GM23338 (cell line): ENCODE results near the gene SDC3. TPM values are rescaled to one million over a fixed set of nuclear protein-coding genes. Genes with fewer than 3 reads are reported as not detected.

ENCODE experiments used
- ATAC-seq: fragments of 200-7000 bp; cut with Tn5 transposase; 3 replicates; pipeline ENCODE4 v1.9.1; 2020
- DNase-seq: peaks from one replicate; pipeline ENCODE4 v3.0.0-alpha.2; 2015; ENCODE audit warnings: low spot score
- H2AFZ ChIP-seq: fragments of 200-600 bp; sonication (generic); 2 replicates; pipeline ENCODE4 v1.8.0; 2016; ENCODE audit warnings: antibody characterized with exemption, mild to moderate bottlenecking, moderate library complexity
- H3F3A ChIP-seq: fragments of 200-600 bp; sonication (generic); replicated peaks from 2 replicates; pipeline ENCODE4 v1.8.0; 2017; ENCODE audit warnings: antibody characterized with exemption, mixed run types, low read depth
- H3K27ac ChIP-seq: fragments of 200-600 bp; sonication (generic); 2 replicates; pipeline ENCODE4 v1.6.1; 2016; ENCODE audit warnings: low read depth
- H3K27me3 ChIP-seq: fragments of 200-600 bp; sonication (generic); 2 replicates; pipeline ENCODE4 v1.8.0; 2016; ENCODE audit warnings: mild to moderate bottlenecking, mixed run types, moderate library complexity; ENCODE audit not compliant: insufficient read depth
- H3K36me3 ChIP-seq: fragments of 200-600 bp; sonication (generic); 2 replicates; pipeline ENCODE4 v1.8.0; 2016; ENCODE audit warnings: mild to moderate bottlenecking; ENCODE audit not compliant: insufficient read depth
- H3K4me1 ChIP-seq: fragments of 200-600 bp; sonication (generic); 2 replicates; pipeline ENCODE4 v1.8.0; 2016; ENCODE audit warnings: mild to moderate bottlenecking, moderate library complexity; ENCODE audit not compliant: insufficient read depth
- H3K4me2 ChIP-seq: fragments of 200-600 bp; sonication (generic); 2 replicates; pipeline ENCODE4 v1.7.1; 2017; ENCODE audit warnings: mixed run types
- H3K4me3 ChIP-seq: fragments of 200-600 bp; sonication (generic); 2 replicates; pipeline ENCODE4 v1.6.1; 2016; ENCODE audit warnings: mixed run types
- H3K79me2 ChIP-seq: fragments of 200-600 bp; sonication (generic); replicated peaks from 2 replicates; pipeline ENCODE4 v1.8.0; 2017; ENCODE audit warnings: mild to moderate bottlenecking; ENCODE audit not compliant: insufficient read depth
- H3K9me2 ChIP-seq: fragments of 200-600 bp; sonication (generic); 2 replicates; pipeline ENCODE4 v1.8.0; 2017; ENCODE audit not compliant: insufficient read depth
- H4K20me1 ChIP-seq: fragments of 200-600 bp; sonication (generic); replicated peaks from 2 replicates; pipeline ENCODE4 v1.8.0; 2017; ENCODE audit warnings: mild to moderate bottlenecking; ENCODE audit not compliant: insufficient read depth
- H3K27ac Mint-ChIP-seq: 2 replicates; pipeline ENCODE4 v1.8.0; 2020; ENCODE audit warnings: inconsistent platforms, mild to moderate bottlenecking, moderate library complexity, mixed read lengths
- H3K27me3 Mint-ChIP-seq: 3 replicates; pipeline ENCODE4 v1.8.0; 2022; ENCODE audit warnings: low read depth, mild to moderate bottlenecking, moderate library complexity, mixed read lengths, inconsistent platforms; ENCODE audit not compliant: insufficient read depth, poor library complexity
- H3K36me3 Mint-ChIP-seq: 3 replicates; pipeline ENCODE4 v1.8.0; 2021; ENCODE audit warnings: low read depth, mild to moderate bottlenecking, inconsistent platforms, moderate library complexity, mixed read lengths
- H3K4me1 Mint-ChIP-seq: 3 replicates; pipeline ENCODE4 v1.8.0; 2020; ENCODE audit warnings: mild to moderate bottlenecking, inconsistent platforms, mixed read lengths
- H3K4me3 Mint-ChIP-seq: 3 replicates; pipeline ENCODE4 v1.8.0; 2021; ENCODE audit warnings: moderate library complexity, mild to moderate bottlenecking, inconsistent platforms, mixed read lengths
- H3K9me3 Mint-ChIP-seq: 3 replicates; pipeline ENCODE4 v1.8.0; 2020; ENCODE audit warnings: moderate library complexity, mild to moderate bottlenecking, inconsistent platforms, mixed read lengths
- EZH2 ChIP-seq: fragments of 200-600 bp; sonication (generic); IDR thresholded peaks from one replicate; pipeline ENCODE4 v1.8.0; 2017; ENCODE audit warnings: antibody characterized with exemption, mild to moderate bottlenecking, low read depth; ENCODE audit not compliant: unreplicated experiment
- EZH2phosphoT487 ChIP-seq: fragments of 200-600 bp; sonication (generic); IDR thresholded peaks from one replicate; pipeline ENCODE4 v1.8.1; 2018; ENCODE audit warnings: antibody characterized with exemption; ENCODE audit not compliant: unreplicated experiment
- JUNB ChIP-seq: IDR thresholded peaks from one replicate; pipeline ENCODE4 v1.6.1; 2016; ENCODE audit warnings: antibody characterized with exemption; ENCODE audit not compliant: unreplicated experiment
- NANOG ChIP-seq: IDR thresholded peaks from 2 replicates; pipeline ENCODE4 v1.6.1; 2016; ENCODE audit warnings: antibody characterized with exemption, borderline replicate concordance
- POLR2AphosphoS5 ChIP-seq: IDR thresholded peaks from 2 replicates; pipeline ENCODE4 v1.6.1; 2016; ENCODE audit warnings: antibody characterized with exemption, low read depth
- STAT1 ChIP-seq: IDR thresholded peaks from one replicate; pipeline ENCODE4 v1.6.1; 2016; ENCODE audit warnings: antibody characterized with exemption; ENCODE audit not compliant: unreplicated experiment
- ZNF114 ChIP-seq: fragments of 250-450 bp; sonication (Bioruptor Pico); IDR thresholded peaks from 2 replicates; pipeline ENCODE4 v1.5.0; 2020; ENCODE audit warnings: mild to moderate bottlenecking, moderate library complexity
- ZNF331 ChIP-seq: fragments of 250-450 bp; sonication (Bioruptor Pico); IDR thresholded peaks from 2 replicates; pipeline ENCODE4 v1.5.0; 2020; ENCODE audit warnings: low read depth, mild to moderate bottlenecking, moderate library complexity
- polyA plus RNA-seq: library from polyadenylated mRNA; unstranded; fragments of >200 nt; fragmentation: Nextera tagmentation; extraction: Ambion mirVana; gene quantifications from 2 replicates; pipeline ENCODE4 v1.2.1, GENCODE V29; 2016
- total RNA-seq: library from RNA; depleted of rRNA; stranded (reverse); fragments of >200 nt; shearing (Covaris generic); gene quantifications from 2 replicates; pipeline ENCODE4 v1.2.3, GENCODE V29; 2014
- TF ChIP-seq, protein P1 (sequence below): fragments of 250-450 bp; sonication (Bioruptor Pico); IDR thresholded peaks from 2 replicates; pipeline ENCODE4 v1.5.0; 2020; ENCODE audit warnings: mild to moderate bottlenecking, moderate library complexity
- TF ChIP-seq, protein P2 (sequence below), 2 experiments: fragments of 200-600 bp in 1 of 2; sonication (generic) in 1 of 2; conservative IDR thresholded peaks; 2 replicates each; pipeline versions ENCODE4 v1.5.1 to v1.6.1; 2016 to 2017; ENCODE audit warnings: antibody characterized with exemption in 2 of 2, low read depth in 2 of 2, mild to moderate bottlenecking in 2 of 2, moderate library complexity in 1 of 2
- TF ChIP-seq, protein P3 (sequence below): IDR thresholded peaks from one replicate; pipeline ENCODE4 v1.6.1; 2018; ENCODE audit warnings: antibody characterized with exemption; ENCODE audit not compliant: unreplicated experiment

The SDC3 gene
- total and polyA plus RNA-seq, 2 experiments from 2014 or later, result 5.2 to 29.7 TPM

DNA sequence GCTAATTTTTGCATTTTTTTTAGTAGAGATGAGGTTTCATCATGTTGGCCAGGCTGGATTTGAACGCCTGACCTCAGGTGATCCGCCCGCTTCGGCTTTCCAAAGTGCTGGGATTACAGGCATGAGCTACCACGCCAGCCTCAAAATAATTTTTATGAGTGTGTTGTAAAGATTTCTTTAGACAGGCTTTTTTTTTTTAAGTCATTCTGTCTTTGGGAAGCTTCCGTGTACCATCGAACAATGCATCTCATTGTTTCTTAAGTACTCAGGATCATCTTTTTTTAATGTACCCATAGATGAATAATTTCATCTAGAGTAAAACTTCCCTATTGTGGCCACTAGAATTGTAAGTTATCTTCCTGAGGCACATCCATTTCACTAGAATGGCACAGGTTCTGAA, 19.6 kb upstream of the SDC3 start:
- Histone ChIP-seq H3K27me3 (no peaks in the 10 kb centered on the region), H2AFZ (no peak overlapping the region), H4K20me1 (peaks cover 6% of the 10 kb centered on the region), H3K27ac (no peak overlapping the region), H3K4me2 (no peak overlapping the region), H3K79me2 (no peaks in the 10 kb centered on the region), H3K36me3 (no peaks in the 10 kb centered on the region), H3K4me1 (peaks cover 9% of the 10 kb centered on the region), H3K4me3 (no peak overlapping the region), H3F3A (peaks cover 23% of the 10 kb centered on the region), H3K9me2 (no peaks in the 10 kb centered on the region)
- Mint-ChIP-seq H3K4me1 (peaks cover 7% of the 10 kb centered on the region), H3K27ac (0 out of 2 replicates have a peak overlapping the region, but pooled peaks have one; percentile 42), H3K36me3 (peaks cover 12% of the 10 kb centered on the region), H3K4me3 (no peak overlapping the region), H3K9me3 (no peaks in the 10 kb centered on the region), H3K27me3 (peaks cover 15% of the 10 kb centered on the region)
- ATAC-seq, result no peak
- TF ChIP-seq EZH2, result no peak
- TF ChIP-seq POLR2AphosphoS5, result no peak
- TF ChIP-seq EZH2phosphoT487, result no peak
- no peak for TF ChIP-seq STAT1
- no peak for DNase-seq

- Histone ChIP-seq H3K4me3 (no peak overlapping the region), H3K79me2 (no peaks in the 10 kb centered on the region), H2AFZ (peak overlapping the region; percentile 34; the same call in 1 of the 2 replicates), H3K27me3 (no peaks in the 10 kb centered on the region), H3F3A (peaks cover 18% of the 10 kb centered on the region), H3K27ac (no peak overlapping the region), H3K4me1 (peaks cover 9% of the 10 kb centered on the region), H3K4me2 (peak overlapping the region; percentile 20; the same call in 1 of the 2 replicates), H3K36me3 (no peaks in the 10 kb centered on the region), H3K9me2 (no peaks in the 10 kb centered on the region), H4K20me1 (no peaks in the 10 kb centered on the region)
- Mint-ChIP-seq H3K4me1 (peaks cover 7% of the 10 kb centered on the region), H3K27ac (peak overlapping the region; percentile 48; the same call in 1 of the 2 replicates), H3K36me3 (peaks cover 5% of the 10 kb centered on the region), H3K9me3 (no peaks in the 10 kb centered on the region), H3K4me3 (no peak overlapping the region), H3K27me3 (peaks cover 11% of the 10 kb centered on the region)
- DNase-seq (no peak), ATAC-seq (no peak)
- TF ChIP-seq, protein P1, sequence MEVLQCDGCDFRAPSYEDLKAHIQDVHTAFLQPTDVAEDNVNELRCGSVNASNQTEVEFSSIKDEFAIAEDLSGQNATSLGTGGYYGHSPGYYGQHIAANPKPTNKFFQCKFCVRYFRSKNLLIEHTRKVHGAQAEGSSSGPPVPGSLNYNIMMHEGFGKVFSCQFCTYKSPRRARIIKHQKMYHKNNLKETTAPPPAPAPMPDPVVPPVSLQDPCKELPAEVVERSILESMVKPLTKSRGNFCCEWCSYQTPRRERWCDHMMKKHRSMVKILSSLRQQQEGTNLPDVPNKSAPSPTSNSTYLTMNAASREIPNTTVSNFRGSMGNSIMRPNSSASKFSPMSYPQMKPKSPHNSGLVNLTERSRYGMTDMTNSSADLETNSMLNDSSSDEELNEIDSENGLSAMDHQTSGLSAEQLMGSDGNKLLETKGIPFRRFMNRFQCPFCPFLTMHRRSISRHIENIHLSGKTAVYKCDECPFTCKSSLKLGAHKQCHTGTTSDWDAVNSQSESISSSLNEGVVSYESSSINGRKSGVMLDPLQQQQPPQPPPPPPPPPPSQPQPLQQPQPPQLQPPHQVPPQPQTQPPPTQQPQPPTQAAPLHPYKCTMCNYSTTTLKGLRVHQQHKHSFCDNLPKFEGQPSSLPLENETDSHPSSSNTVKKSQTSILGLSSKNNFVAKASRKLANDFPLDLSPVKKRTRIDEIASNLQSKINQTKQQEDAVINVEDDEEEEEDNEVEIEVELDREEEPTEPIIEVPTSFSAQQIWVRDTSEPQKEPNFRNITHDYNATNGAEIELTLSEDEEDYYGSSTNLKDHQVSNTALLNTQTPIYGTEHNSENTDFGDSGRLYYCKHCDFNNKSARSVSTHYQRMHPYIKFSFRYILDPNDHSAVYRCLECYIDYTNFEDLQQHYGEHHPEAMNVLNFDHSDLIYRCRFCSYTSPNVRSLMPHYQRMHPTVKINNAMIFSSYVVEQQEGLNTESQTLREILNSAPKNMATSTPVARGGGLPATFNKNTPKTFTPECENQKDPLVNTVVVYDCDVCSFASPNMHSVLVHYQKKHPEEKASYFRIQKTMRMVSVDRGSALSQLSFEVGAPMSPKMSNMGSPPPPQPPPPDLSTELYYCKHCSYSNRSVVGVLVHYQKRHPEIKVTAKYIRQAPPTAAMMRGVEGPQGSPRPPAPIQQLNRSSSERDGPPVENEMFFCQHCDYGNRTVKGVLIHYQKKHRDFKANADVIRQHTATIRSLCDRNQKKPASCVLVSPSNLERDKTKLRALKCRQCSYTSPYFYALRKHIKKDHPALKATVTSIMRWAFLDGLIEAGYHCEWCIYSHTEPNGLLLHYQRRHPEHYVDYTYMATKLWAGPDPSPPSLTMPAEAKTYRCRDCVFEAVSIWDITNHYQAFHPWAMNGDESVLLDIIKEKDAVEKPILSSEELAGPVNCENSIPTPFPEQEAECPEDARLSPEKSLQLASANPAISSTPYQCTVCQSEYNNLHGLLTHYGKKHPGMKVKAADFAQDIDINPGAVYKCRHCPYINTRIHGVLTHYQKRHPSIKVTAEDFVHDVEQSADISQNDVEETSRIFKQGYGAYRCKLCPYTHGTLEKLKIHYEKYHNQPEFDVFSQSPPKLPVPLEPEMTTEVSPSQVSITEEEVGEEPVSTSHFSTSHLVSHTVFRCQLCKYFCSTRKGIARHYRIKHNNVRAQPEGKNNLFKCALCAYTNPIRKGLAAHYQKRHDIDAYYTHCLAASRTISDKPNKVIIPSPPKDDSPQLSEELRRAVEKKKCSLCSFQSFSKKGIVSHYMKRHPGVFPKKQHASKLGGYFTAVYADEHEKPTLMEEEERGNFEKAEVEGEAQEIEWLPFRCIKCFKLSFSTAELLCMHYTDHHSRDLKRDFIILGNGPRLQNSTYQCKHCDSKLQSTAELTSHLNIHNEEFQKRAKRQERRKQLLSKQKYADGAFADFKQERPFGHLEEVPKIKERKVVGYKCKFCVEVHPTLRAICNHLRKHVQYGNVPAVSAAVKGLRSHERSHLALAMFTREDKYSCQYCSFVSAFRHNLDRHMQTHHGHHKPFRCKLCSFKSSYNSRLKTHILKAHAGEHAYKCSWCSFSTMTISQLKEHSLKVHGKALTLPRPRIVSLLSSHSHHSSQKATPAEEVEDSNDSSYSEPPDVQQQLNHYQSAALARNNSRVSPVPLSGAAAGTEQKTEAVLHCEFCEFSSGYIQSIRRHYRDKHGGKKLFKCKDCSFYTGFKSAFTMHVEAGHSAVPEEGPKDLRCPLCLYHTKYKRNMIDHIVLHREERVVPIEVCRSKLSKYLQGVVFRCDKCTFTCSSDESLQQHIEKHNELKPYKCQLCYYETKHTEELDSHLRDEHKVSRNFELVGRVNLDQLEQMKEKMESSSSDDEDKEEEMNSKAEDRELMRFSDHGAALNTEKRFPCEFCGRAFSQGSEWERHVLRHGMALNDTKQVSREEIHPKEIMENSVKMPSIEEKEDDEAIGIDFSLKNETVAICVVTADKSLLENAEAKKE (CRISPR knock-in tag), result no peak
- TF ChIP-seq NANOG, result no peak
- TF ChIP-seq, protein P2, sequence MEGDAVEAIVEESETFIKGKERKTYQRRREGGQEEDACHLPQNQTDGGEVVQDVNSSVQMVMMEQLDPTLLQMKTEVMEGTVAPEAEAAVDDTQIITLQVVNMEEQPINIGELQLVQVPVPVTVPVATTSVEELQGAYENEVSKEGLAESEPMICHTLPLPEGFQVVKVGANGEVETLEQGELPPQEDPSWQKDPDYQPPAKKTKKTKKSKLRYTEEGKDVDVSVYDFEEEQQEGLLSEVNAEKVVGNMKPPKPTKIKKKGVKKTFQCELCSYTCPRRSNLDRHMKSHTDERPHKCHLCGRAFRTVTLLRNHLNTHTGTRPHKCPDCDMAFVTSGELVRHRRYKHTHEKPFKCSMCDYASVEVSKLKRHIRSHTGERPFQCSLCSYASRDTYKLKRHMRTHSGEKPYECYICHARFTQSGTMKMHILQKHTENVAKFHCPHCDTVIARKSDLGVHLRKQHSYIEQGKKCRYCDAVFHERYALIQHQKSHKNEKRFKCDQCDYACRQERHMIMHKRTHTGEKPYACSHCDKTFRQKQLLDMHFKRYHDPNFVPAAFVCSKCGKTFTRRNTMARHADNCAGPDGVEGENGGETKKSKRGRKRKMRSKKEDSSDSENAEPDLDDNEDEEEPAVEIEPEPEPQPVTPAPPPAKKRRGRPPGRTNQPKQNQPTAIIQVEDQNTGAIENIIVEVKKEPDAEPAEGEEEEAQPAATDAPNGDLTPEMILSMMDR (conservative IDR thresholded peaks at IDR 0.05; ENCODE audit: low read depth in 2 of 2), result no peak
- no peak for TF ChIP-seq JUNB
- no peak for TF ChIP-seq STAT1
- TF ChIP-seq, protein P3, sequence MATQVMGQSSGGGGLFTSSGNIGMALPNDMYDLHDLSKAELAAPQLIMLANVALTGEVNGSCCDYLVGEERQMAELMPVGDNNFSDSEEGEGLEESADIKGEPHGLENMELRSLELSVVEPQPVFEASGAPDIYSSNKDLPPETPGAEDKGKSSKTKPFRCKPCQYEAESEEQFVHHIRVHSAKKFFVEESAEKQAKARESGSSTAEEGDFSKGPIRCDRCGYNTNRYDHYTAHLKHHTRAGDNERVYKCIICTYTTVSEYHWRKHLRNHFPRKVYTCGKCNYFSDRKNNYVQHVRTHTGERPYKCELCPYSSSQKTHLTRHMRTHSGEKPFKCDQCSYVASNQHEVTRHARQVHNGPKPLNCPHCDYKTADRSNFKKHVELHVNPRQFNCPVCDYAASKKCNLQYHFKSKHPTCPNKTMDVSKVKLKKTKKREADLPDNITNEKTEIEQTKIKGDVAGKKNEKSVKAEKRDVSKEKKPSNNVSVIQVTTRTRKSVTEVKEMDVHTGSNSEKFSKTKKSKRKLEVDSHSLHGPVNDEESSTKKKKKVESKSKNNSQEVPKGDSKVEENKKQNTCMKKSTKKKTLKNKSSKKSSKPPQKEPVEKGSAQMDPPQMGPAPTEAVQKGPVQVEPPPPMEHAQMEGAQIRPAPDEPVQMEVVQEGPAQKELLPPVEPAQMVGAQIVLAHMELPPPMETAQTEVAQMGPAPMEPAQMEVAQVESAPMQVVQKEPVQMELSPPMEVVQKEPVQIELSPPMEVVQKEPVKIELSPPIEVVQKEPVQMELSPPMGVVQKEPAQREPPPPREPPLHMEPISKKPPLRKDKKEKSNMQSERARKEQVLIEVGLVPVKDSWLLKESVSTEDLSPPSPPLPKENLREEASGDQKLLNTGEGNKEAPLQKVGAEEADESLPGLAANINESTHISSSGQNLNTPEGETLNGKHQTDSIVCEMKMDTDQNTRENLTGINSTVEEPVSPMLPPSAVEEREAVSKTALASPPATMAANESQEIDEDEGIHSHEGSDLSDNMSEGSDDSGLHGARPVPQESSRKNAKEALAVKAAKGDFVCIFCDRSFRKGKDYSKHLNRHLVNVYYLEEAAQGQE, result no peak
- no peak for TF ChIP-seq POLR2AphosphoS5
- no peak for TF ChIP-seq ZNF114 (CRISPR knock-in tag)
- no peak for TF ChIP-seq ZNF331 (CRISPR knock-in tag)
Observed at GRCh38 chr1:30927448-30927847, 18.9 kb upstream of the SDC3 start.
